Neural cell (in vitro differentiated cells): ENCODE data around the gene PLA2G2C. TPM values are rescaled to one million over a fixed set of nuclear protein-coding genes. Genes with fewer than 3 reads are reported as not detected.

ENCODE experiments used
- H2AFZ ChIP-seq: fragments of 200-600, 300-800 bp; sonication (generic), shearing (Covaris generic); 2 replicates; pipeline ENCODE4 v1.6.0; 2014; ENCODE audit warnings: low read depth, mild to moderate bottlenecking, antibody characterized with exemption, low read length, moderate library complexity
- H3F3A ChIP-seq: fragments of 200-600 bp; shearing (Covaris generic); 2 replicates; pipeline ENCODE4 v1.6.1; 2016; ENCODE audit warnings: mild to moderate bottlenecking, moderate library complexity, mixed read lengths, antibody characterized with exemption, low read length; ENCODE audit not compliant: insufficient read depth, poor library complexity, severe bottlenecking
- H3K27ac ChIP-seq: fragments of 200-600, 300-800 bp; sonication (generic), shearing (Covaris generic); 2 replicates; pipeline ENCODE4 v1.5.1; 2014; ENCODE audit warnings: mild to moderate bottlenecking, low read length, moderate library complexity
- H3K27me3 ChIP-seq: fragments of 300-800, 200-600 bp; sonication (generic), shearing (Covaris generic); 2 replicates; pipeline ENCODE4 v1.6.0; 2014; ENCODE audit warnings: mild to moderate bottlenecking, low read depth, low read length, moderate library complexity; ENCODE audit not compliant: insufficient read depth
- H3K36me3 ChIP-seq: fragments of 300-800, 200-600 bp; sonication (generic), shearing (Covaris generic); 2 replicates; pipeline ENCODE4 v1.5.1; 2014; ENCODE audit warnings: mild to moderate bottlenecking, antibody characterized with exemption, low read length, moderate library complexity; ENCODE audit not compliant: insufficient read depth
- H3K4me2 ChIP-seq: fragments of 300-800, 200-600 bp; sonication (generic), shearing (Covaris generic); 2 replicates; pipeline ENCODE4 v1.6.0; 2014; ENCODE audit warnings: mild to moderate bottlenecking, low read length
- H3K4me3 ChIP-seq: fragments of 300-800, 200-600 bp; sonication (generic), shearing (Covaris generic); 2 replicates; pipeline ENCODE4 v1.5.1; 2014; ENCODE audit warnings: mild to moderate bottlenecking, low read length, moderate library complexity
- H3K79me2 ChIP-seq: fragments of 200-600 bp; shearing (Covaris generic); replicated peaks from 2 replicates; pipeline ENCODE4 v1.6.0; 2014; ENCODE audit warnings: mild to moderate bottlenecking, low read length, moderate library complexity; ENCODE audit not compliant: insufficient read depth
- H3K9ac ChIP-seq: fragments of 300-800, 200-600 bp; sonication (generic), shearing (Covaris generic); 2 replicates; pipeline ENCODE4 v1.6.1; 2016; ENCODE audit warnings: mild to moderate bottlenecking, low read length, mixed read lengths
- H3K9me2 ChIP-seq: fragments of 200-600 bp; shearing (Covaris generic); 2 replicates; pipeline ENCODE4 v1.6.1; 2016; ENCODE audit warnings: mild to moderate bottlenecking, low read length, mixed read lengths; ENCODE audit not compliant: insufficient read depth
- H3K9me3 ChIP-seq: fragments of 200-600, 300-800 bp; sonication (generic), shearing (Covaris generic); 2 replicates; pipeline ENCODE4 v1.6.1; 2016; ENCODE audit warnings: mild to moderate bottlenecking, mixed run types, low read length, moderate library complexity, mixed read lengths
- H4K20me1 ChIP-seq: fragments of 200-600 bp; shearing (Covaris generic); 2 replicates; pipeline ENCODE4 v1.6.1; 2016; ENCODE audit warnings: mild to moderate bottlenecking, mixed run types; ENCODE audit not compliant: insufficient read depth
- CTCF ChIP-seq: fragments of 450-650 bp; IDR thresholded peaks from 2 replicates; pipeline ENCODE4 v1.5.1; 2014; ENCODE audit warnings: antibody characterized with exemption, mild to moderate bottlenecking, moderate library complexity; ENCODE audit not compliant: poor library complexity, severe bottlenecking
- EP300 ChIP-seq: fragments of 450-650 bp; conservative IDR thresholded peaks from 2 replicates; pipeline ENCODE4 v1.6.1; 2014; ENCODE audit warnings: antibody characterized with exemption, mild to moderate bottlenecking, moderate library complexity; ENCODE audit not compliant: poor library complexity, severe bottlenecking
- EZH2 ChIP-seq: fragments of 200-600, 300-800 bp; shearing (Covaris generic), sonication (generic); IDR thresholded peaks from 2 replicates; pipeline ENCODE4 v1.6.1; 2014; ENCODE audit warnings: antibody characterized with exemption, low read length, borderline replicate concordance, mild to moderate bottlenecking; ENCODE audit not compliant: insufficient read depth, poor library complexity, severe bottlenecking
- MXI1 ChIP-seq: fragments of 450-650 bp; conservative IDR thresholded peaks from 2 replicates; pipeline ENCODE4 v1.6.1; 2014; ENCODE audit warnings: antibody characterized with exemption, mild to moderate bottlenecking; ENCODE audit not compliant: poor library complexity, severe bottlenecking
- POLR2AphosphoS5 ChIP-seq: IDR thresholded peaks from 2 replicates; pipeline ENCODE4 v1.6.1; 2012
- RAD21 ChIP-seq: fragments of 450-650 bp; conservative IDR thresholded peaks from 2 replicates; pipeline ENCODE4 v1.6.1; 2014; ENCODE audit warnings: antibody characterized with exemption, mild to moderate bottlenecking, moderate library complexity
- REST ChIP-seq: IDR thresholded peaks from 2 replicates; pipeline ENCODE4 v1.6.1; 2012; ENCODE audit warnings: borderline replicate concordance
- SMC3 ChIP-seq: fragments of 450-650 bp; conservative IDR thresholded peaks from 2 replicates; pipeline ENCODE4 v1.6.1; 2014; ENCODE audit warnings: antibody characterized with exemption, mild to moderate bottlenecking, moderate library complexity; ENCODE audit not compliant: poor library complexity
- TAF1 ChIP-seq: IDR thresholded peaks from 2 replicates; pipeline ENCODE4 v1.6.1; 2012; ENCODE audit warnings: low read depth
- polyA plus RNA-seq: library from polyadenylated mRNA; depleted of rRNA; stranded (reverse); fragments of >200 nt; gene quantifications from 2 replicates; pipeline ENCODE4 v1.2.3, GENCODE V29; 2014

Gene PLA2G2C
- polyA plus RNA-seq, 1 donor from 2014 or later, result not detected

GRCh38 chr1:20187813-20188454 is 1.6 kb upstream of the PLA2G2C start:
- Histone ChIP-seq H2AFZ (no peak overlapping the region), H3F3A (no peaks in the 10 kb centered on the region), H3K27ac (no peak overlapping the region), H3K4me3 (no peak overlapping the region), H4K20me1 (no peaks in the 10 kb centered on the region), H3K36me3 (no peaks in the 10 kb centered on the region), H3K79me2 (no peaks in the 10 kb centered on the region), H3K4me2 (no peak overlapping the region), H3K27me3 (no peaks in the 10 kb centered on the region), H3K9me2 (no peaks in the 10 kb centered on the region), H3K9ac (no peak overlapping the region), H3K9me3 (no peaks in the 10 kb centered on the region)
- TF ChIP-seq TAF1 (no peak), POLR2AphosphoS5 (no peak), MXI1 (no peak), SMC3 (no peak), EZH2 (no peak), CTCF (no peak), EP300 (no peak), RAD21 (no peak), REST (no peak)

- H4K20me1 ChIP-seq, result no peaks in the 10 kb centered on the region
- H3K79me2 ChIP-seq, result no peaks in the 10 kb centered on the region
- no peak overlapping the region for H2AFZ ChIP-seq
- no peaks in the 10 kb centered on the region for H3K9me2 ChIP-seq
- no peak overlapping the region for H3K4me3 ChIP-seq
- no peak for TF ChIP-seq RAD21
- H3F3A ChIP-seq, result no peaks in the 10 kb centered on the region
- H3K9me3 ChIP-seq, result no peaks in the 10 kb centered on the region
- H3K4me2 ChIP-seq, result no peak overlapping the region
- no peak overlapping the region for H3K9ac ChIP-seq
- H3K27ac ChIP-seq, result no peak overlapping the region
- no peaks in the 10 kb centered on the region for H3K36me3 ChIP-seq
- no peaks in the 10 kb centered on the region for H3K27me3 ChIP-seq
These were observed 940 bp upstream of the PLA2G2C start for GRCh38 chr1:20187103-20187812.
